22Rv1 (cell line): Measurements from ENCODE around the gene CES1.
"Not testable (repeated sequence)": the region's sequence is repeated elsewhere in the genome, so short reads cannot be mapped to it uniquely, and the experiment has no call there.

Source experiments
- H3K27ac ChIP-seq: fragments of 450-650 bp; 2 replicates; pipeline ENCODE4 v1.5.1; 2017
- CTCF ChIP-seq: fragments of 450-650 bp; IDR thresholded peaks from 2 replicates; pipeline ENCODE4 v1.5.1; 2017; ENCODE audit warnings: mild to moderate bottlenecking
- ZFX ChIP-seq: fragments of 450-650 bp; IDR thresholded peaks from 2 replicates; pipeline ENCODE4 v1.6.1; 2017; ENCODE audit warnings: antibody characterized with exemption, borderline replicate concordance

The CES1 gene

GRCh38 chr16:55760310-55761001, 72.4 kb downstream of the CES1 start:
- TF ChIP-seq CTCF (no peak), ZFX (no peak)
- no peak overlapping the region for H3K27ac ChIP-seq

- not testable (repeated sequence) for H3K27ac ChIP-seq
Observed at GRCh38 chr16:55759965-55760309, 73.0 kb downstream of the CES1 start.

GRCh38 chr16:55757595-55758527, 75.0 kb downstream of the CES1 start:
- not testable (repeated sequence) for H3K27ac ChIP-seq

GRCh38 chr16:55756963-55757362, 75.9 kb downstream of the CES1 start:
- H3K27ac ChIP-seq: no peak overlapping the region
- TF ChIP-seq ZFX (no peak), CTCF (no peak)

- TF ChIP-seq ZFX (no peak), CTCF (no peak)
- no peak overlapping the region for H3K27ac ChIP-seq
Observed at GRCh38 chr16:55754056-55754455, 78.8 kb downstream of the CES1 start.

GRCh38 chr16:55753145-55753631, 79.7 kb downstream of the CES1 start:
- H3K27ac ChIP-seq: not testable (repeated sequence)
